NCI-H2107 treated with DMSO at 0.1 percent for 48 hours (cell line): ENCODE data around the gene NDEL1.

Experiments used
- DNase-seq: peaks from one replicate; lab custom pipeline; 2025; ENCODE audit not compliant: unreplicated experiment; lab: John Stamatoyannopoulos, UW

The NDEL1 gene

GRCh38 chr17:8455665-8456209 is 20.1 kb downstream of the NDEL1 start:
- DNase-seq: no peak

GRCh38 chr17:8458128-8458527 is 22.4 kb downstream of the NDEL1 start:
- DNase-seq: no peak

- peak; percentile 94 for DNase-seq
Observed at GRCh38 chr17:8459107-8459506, 23.4 kb downstream of the NDEL1 start.

- DNase-seq: no peak
Observed at GRCh38 chr17:8459831-8460230, 24.1 kb downstream of the NDEL1 start.

- no peak for DNase-seq
Observed at GRCh38 chr17:8462564-8462963, 26.9 kb downstream of the NDEL1 start.

- no peak for DNase-seq
Observed at GRCh38 chr17:8463099-8463498, 27.4 kb downstream of the NDEL1 start.

GRCh38 chr17:8464941-8465340 is 29.3 kb downstream of the NDEL1 start:
- no peak for DNase-seq

GRCh38 chr17:8465356-8465755 is 29.7 kb downstream of the NDEL1 start:
- no peak for DNase-seq

- no peak for DNase-seq
Observed at GRCh38 chr17:8465759-8466158, 30.1 kb downstream of the NDEL1 start.

GRCh38 chr17:8466456-8466855 is 30.8 kb downstream of the NDEL1 start:
- no peak for DNase-seq

- no peak for DNase-seq
Observed at GRCh38 chr17:8466873-8467272, 31.2 kb downstream of the NDEL1 start.

GRCh38 chr17:8467527-8467926 is 31.8 kb downstream of the NDEL1 start:
- no peak for DNase-seq

- no peak for DNase-seq
Observed at GRCh38 chr17:8468127-8468526, 32.4 kb downstream of the NDEL1 start.

GRCh38 chr17:8468980-8469379 is 33.3 kb downstream of the NDEL1 start:
- DNase-seq: no peak

- DNase-seq: no peak
Observed at GRCh38 chr17:8469964-8470363, 34.3 kb downstream of the NDEL1 start.

GRCh38 chr17:8470447-8471047 is 34.9 kb downstream of the NDEL1 start:
- peak; percentile 45 for DNase-seq

GRCh38 chr17:8472663-8473062 is 37.0 kb downstream of the NDEL1 start:
- no peak for DNase-seq

GRCh38 chr17:8473451-8474192 is 37.9 kb downstream of the NDEL1 start:
- DNase-seq: no peak

- DNase-seq: no peak
Observed at GRCh38 chr17:8474826-8475225, 39.1 kb downstream of the NDEL1 start.

GRCh38 chr17:8475227-8475626 is 39.5 kb downstream of the NDEL1 start:
- no peak for DNase-seq

- DNase-seq: no peak
Observed at GRCh38 chr17:8475781-8476180, 40.1 kb downstream of the NDEL1 start.

- no peak for DNase-seq
Observed at GRCh38 chr17:8476741-8477140, 41.1 kb downstream of the NDEL1 start.

GRCh38 chr17:8477171-8477570 is 41.5 kb downstream of the NDEL1 start:
- DNase-seq: no peak
